Measurements from ENCODE around the gene SPESP1.
A peak's percentile ranks its signal among the peaks of the same experiment; 100 is the strongest.

DNA sequence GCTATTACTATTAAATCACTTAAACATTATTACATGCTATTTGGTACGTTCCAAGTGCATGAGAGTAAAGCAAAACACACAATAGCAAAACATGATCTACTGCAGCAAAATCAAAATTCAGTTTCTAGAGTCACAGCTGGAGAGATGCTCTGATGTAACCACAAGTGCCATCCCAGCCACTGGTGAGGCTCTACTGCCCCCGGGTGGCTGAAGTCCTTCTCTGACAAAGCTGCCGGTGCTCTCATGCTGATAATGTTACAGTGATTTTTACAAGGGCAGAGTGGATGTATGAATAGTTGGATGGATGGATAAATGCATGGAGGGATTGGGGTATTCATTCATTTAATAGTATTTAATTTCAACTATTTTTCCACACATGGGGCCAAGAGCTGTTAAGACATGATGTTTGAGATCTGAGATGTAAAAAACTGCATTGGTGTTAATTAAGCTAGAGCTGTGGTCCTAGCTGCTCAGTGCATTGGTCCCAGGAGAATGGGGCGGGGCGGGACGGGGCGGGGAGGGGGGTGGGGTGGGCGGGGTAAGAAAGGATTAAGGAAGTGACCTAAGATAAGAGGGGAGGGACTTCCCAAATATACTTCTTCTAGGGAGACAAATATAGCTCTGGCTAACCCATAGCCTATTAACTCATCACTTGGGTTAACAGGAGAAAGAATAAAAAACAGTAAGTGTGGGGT lies 5.3 kb upstream of the SPESP1 start:
- peak; percentile 93 for TF ChIP-seq CTCF (IDR thresholded peaks at IDR 0.05)
- TF ChIP-seq ZFX (IDR thresholded peaks at IDR 0.05; ENCODE audit: borderline replicate concordance): no peak

Data from 22Rv1 (cell line).